Hepatocyte (in vitro differentiated cells): ENCODE measurements around the gene MMP20. TPM values are rescaled to one million over a fixed set of nuclear protein-coding genes. Genes with fewer than 3 reads are reported as not detected.
"Not testable (repeated sequence)": the region's sequence is repeated elsewhere in the genome, so short reads cannot be mapped to it uniquely, and the experiment has no call there.

Experiments used
- DNase-seq: peaks from one replicate; pipeline ENCODE4 v3.0.0-alpha.2; 2016; ENCODE audit warnings: low spot score
- H2AFZ ChIP-seq: fragments of 200-600 bp; sonication (generic); 2 replicates; pipeline ENCODE4 v1.6.0; 2016; ENCODE audit warnings: antibody characterized with exemption, mild to moderate bottlenecking
- H3K27ac ChIP-seq: fragments of 200-600 bp; sonication (generic); 2 replicates; pipeline ENCODE4 v1.5.1; 2016; ENCODE audit warnings: mild to moderate bottlenecking
- H3K27me3 ChIP-seq: fragments of 200-600 bp; sonication (generic); 2 replicates; pipeline ENCODE4 v1.6.1; 2016
- H3K36me3 ChIP-seq: fragments of 200-600 bp; sonication (generic); replicated peaks from 2 replicates; pipeline ENCODE4 v1.5.1; 2016; ENCODE audit warnings: low read depth; ENCODE audit not compliant: insufficient read depth
- H3K4me1 ChIP-seq: fragments of 200-600 bp; sonication (generic); 2 replicates; pipeline ENCODE4 v1.5.1; 2016; ENCODE audit warnings: mild to moderate bottlenecking, moderate library complexity; ENCODE audit not compliant: insufficient read depth
- H3K4me2 ChIP-seq: fragments of 200-600 bp; sonication (generic); 2 replicates; pipeline ENCODE4 v1.6.0; 2016
- H3K4me3 ChIP-seq: fragments of 200-600 bp; sonication (generic); 2 replicates; pipeline ENCODE4 v1.5.1; 2016; ENCODE audit warnings: mild to moderate bottlenecking
- H3K79me2 ChIP-seq: fragments of 200-600 bp; sonication (generic); 2 replicates; pipeline ENCODE4 v1.6.0; 2017; ENCODE audit warnings: mild to moderate bottlenecking
- H3K9me2 ChIP-seq: fragments of 200-600 bp; sonication (generic); replicated peaks from 2 replicates; pipeline ENCODE4 v1.6.0; 2017; ENCODE audit warnings: mild to moderate bottlenecking; ENCODE audit not compliant: insufficient read depth
- H3K9me3 ChIP-seq: fragments of 200-600 bp; sonication (generic); 2 replicates; pipeline ENCODE4 v1.5.1; 2016; ENCODE audit warnings: low read depth, mild to moderate bottlenecking
- H4K20me1 ChIP-seq: fragments of 200-600 bp; sonication (generic); 2 replicates; pipeline ENCODE4 v1.6.0; 2016; ENCODE audit warnings: mild to moderate bottlenecking; ENCODE audit not compliant: insufficient read depth, poor library complexity, severe bottlenecking
- EZH2 ChIP-seq: fragments of 200-600 bp; sonication (generic); IDR thresholded peaks from 2 replicates; pipeline ENCODE4 v1.6.1; 2016; ENCODE audit warnings: antibody characterized with exemption, mild to moderate bottlenecking, borderline replicate concordance
- EZH2phosphoT487 ChIP-seq: fragments of 200-600 bp; sonication (generic); IDR thresholded peaks from one replicate; pipeline ENCODE4 v1.6.1; 2018; ENCODE audit warnings: antibody characterized with exemption, mild to moderate bottlenecking, low read depth, moderate library complexity; ENCODE audit not compliant: unreplicated experiment, severe bottlenecking
- WGBS: methylation state at CpG from one replicate; pipeline ENCODE4 v1.1.6; 2016; ENCODE audit warnings: low lambda C conversion rate; ENCODE audit errors: missing lambda C conversion rate; 5-methylcytosine and 5-hydroxymethylcytosine counted together
- polyA plus RNA-seq: library from polyadenylated mRNA; unstranded; fragments of >200 nt; fragmentation: Nextera tagmentation; extraction: Ambion mirVana; gene quantifications from 2 replicates; pipeline ENCODE4 v1.2.1, GENCODE V29; 2016
- total RNA-seq: library from RNA; depleted of rRNA; stranded (reverse); fragments of >200 nt; gene quantifications from 2 replicates; pipeline ENCODE4 v1.2.3, GENCODE V29; 2014
- TF ChIP-seq, protein P1 (sequence below): fragments of 200-600 bp; sonication (generic); IDR thresholded peaks from 2 replicates; pipeline ENCODE4 v1.5.1; 2016; ENCODE audit warnings: antibody characterized with exemption, mild to moderate bottlenecking; ENCODE audit not compliant: poor library complexity

MMP20 gene
- total and polyA plus RNA-seq, 2 experiments from 2014 or later, result not detected

DNA sequence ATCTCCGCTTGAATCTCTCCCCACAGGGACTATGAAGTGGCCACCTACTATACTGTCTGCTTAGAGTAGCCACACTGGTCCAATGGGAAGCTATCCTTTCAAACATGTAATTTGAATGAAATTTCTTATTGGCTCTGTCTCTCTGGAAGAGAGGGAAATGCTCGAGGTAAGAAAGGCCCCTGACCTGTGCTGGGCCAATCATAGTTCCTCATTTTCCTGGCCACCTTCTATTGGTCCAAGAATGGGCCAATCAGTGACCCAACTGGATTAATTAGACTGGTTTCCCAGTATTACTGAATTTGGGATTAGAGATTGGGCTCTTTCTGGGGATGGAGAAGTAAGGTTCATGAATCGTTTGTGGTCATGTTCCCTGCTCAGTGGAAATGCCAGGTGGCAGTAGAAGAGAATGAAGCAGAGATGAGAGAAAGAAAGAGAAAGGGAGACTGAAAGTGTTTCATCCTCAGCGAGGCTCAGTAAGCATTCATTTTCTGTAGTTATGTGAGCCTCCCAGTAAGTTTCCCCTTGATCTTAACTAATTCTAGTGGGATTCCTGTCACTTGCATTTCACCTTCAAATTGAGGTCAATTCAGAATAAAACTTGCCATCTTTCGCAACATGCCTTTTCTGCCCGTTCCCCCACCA, 8.4 kb upstream of the MMP20 start:
- no peaks in the 10 kb centered on the region for H3K79me2 ChIP-seq
- no peak for DNase-seq
- no peaks in the 10 kb centered on the region for H3K36me3 ChIP-seq
- no peaks in the 10 kb centered on the region for H4K20me1 ChIP-seq
- H3K27me3 ChIP-seq, result no peaks in the 10 kb centered on the region
- H3K9me3 ChIP-seq, result no peaks in the 10 kb centered on the region
- H3K27ac ChIP-seq, result no peak overlapping the region
- no peak overlapping the region for H3K4me2 ChIP-seq
- no peak overlapping the region for H2AFZ ChIP-seq
- H3K9me2 ChIP-seq, result no peaks in the 10 kb centered on the region
- H3K4me1 ChIP-seq, result peaks cover 15% of the 10 kb centered on the region
- TF ChIP-seq EZH2phosphoT487 (no peak), EZH2 (no peak)
- TF ChIP-seq, protein P1, sequence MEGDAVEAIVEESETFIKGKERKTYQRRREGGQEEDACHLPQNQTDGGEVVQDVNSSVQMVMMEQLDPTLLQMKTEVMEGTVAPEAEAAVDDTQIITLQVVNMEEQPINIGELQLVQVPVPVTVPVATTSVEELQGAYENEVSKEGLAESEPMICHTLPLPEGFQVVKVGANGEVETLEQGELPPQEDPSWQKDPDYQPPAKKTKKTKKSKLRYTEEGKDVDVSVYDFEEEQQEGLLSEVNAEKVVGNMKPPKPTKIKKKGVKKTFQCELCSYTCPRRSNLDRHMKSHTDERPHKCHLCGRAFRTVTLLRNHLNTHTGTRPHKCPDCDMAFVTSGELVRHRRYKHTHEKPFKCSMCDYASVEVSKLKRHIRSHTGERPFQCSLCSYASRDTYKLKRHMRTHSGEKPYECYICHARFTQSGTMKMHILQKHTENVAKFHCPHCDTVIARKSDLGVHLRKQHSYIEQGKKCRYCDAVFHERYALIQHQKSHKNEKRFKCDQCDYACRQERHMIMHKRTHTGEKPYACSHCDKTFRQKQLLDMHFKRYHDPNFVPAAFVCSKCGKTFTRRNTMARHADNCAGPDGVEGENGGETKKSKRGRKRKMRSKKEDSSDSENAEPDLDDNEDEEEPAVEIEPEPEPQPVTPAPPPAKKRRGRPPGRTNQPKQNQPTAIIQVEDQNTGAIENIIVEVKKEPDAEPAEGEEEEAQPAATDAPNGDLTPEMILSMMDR, result no peak
- WGBS, result 94% methylated on average over 6 of the region's 6 CpGs
- H3K4me3 ChIP-seq, result no peak overlapping the region

DNA sequence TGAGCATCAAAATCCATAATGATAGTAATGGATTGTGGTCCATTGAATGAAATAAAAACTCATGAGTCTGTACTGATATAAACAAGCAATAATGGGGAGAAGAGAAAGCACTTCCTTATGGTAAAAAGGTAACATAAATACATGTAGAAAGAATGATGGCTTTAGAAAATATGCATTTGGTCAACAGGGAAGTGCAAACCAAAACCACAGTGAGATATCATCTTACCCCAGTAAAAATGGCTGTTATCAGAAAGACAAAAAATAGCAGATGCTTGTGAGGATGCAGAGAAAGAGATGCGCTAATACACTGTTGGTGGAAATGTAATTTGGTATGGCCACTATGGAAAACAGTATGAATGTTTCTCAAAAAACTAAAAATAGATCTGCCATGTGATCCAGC, 6.9 kb upstream of the MMP20 start:
- no peak overlapping the region for H3K27ac ChIP-seq
- H3K27me3 ChIP-seq, result no peaks in the 10 kb centered on the region
- H3K4me3 ChIP-seq, result no peak overlapping the region
- no peak overlapping the region for H2AFZ ChIP-seq
- no peak for DNase-seq
- H3K4me1 ChIP-seq, result peaks cover 15% of the 10 kb centered on the region
- 96% methylated on average over 1 of the region's 1 CpG for WGBS
- H3K9me2 ChIP-seq, result no peaks in the 10 kb centered on the region
- no peak overlapping the region for H3K4me2 ChIP-seq
- TF ChIP-seq, protein P1, result no peak
- TF ChIP-seq EZH2phosphoT487 (no peak), EZH2 (no peak)
- H3K79me2 ChIP-seq, result no peaks in the 10 kb centered on the region
- H4K20me1 ChIP-seq, result no peaks in the 10 kb centered on the region
- H3K9me3 ChIP-seq, result no peaks in the 10 kb centered on the region
- H3K36me3 ChIP-seq, result no peaks in the 10 kb centered on the region

DNA sequence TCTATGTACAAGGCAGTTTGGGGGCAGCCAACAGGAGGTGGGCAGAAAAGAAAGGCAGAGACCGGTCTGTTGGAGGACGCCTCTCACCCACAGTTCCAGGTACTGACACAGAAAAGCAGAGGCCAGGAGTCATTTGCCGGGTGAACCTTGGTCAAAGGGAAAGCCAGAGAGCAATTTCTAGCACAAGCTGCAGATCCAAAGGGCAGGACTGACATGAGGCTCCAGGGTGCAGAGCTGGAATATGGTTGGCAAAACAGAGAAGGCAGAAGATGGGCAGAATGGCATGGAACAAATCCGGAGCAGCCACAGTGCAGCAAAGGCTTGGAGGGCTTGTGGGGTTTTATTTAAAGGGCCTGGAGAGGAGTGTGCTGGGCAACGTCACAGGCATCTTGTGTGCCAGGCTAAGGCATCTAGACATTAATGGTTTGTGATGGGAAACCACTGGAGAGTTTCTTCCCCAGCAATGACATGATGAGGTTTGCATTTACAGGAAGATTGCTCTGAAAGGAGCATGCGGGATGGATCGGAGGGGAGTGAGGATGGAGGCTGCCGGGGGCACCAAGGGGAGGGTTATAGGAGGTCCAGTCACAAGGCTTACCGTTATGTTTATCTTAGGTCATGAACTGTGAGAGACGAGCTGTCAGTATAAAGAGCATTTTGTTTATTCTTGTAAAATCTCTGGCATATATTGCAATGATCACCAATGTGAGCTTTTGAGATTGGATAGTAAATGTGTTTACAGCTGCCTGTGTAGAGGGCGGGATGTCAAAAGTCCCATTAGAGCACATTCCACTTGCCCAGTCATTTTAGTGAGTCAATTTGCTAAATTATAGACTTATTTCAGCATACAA, 5.7 kb upstream of the MMP20 start:
- Histone ChIP-seq H3K4me3 (no peak overlapping the region), H2AFZ (no peak overlapping the region), H4K20me1 (no peaks in the 10 kb centered on the region), H3K36me3 (no peaks in the 10 kb centered on the region), H3K27me3 (no peaks in the 10 kb centered on the region), H3K9me2 (no peaks in the 10 kb centered on the region), H3K4me1 (peaks cover 15% of the 10 kb centered on the region), H3K79me2 (no peaks in the 10 kb centered on the region), H3K9me3 (no peaks in the 10 kb centered on the region), H3K27ac (peak overlapping the region; percentile 9), H3K4me2 (peak overlapping the region; percentile 49)
- TF ChIP-seq EZH2 (no peak), EZH2phosphoT487 (no peak)
- TF ChIP-seq, protein P1, result no peak
- peak; percentile 26 for DNase-seq
- 62% methylated on average over 11 of the region's 11 CpGs for WGBS

DNA sequence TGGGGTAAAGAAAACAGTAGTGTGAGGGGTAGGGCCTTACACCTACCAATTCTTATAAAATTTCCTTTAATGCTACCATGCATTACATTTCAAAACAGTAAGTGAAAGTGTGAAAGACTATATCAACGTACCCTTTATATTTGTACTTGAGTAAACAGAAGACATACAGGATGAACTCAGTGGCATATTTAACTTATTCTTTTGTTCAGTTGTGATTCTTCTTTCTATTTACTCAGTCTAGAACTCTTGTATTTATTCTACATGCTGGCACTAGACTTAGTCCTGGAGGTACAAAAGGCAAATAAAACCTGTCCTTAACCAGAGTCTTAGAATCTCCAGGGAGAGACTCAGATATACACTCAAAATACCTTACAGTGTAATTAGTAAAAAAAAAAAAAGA, 4.8 kb upstream of the MMP20 start:
- H3K79me2 ChIP-seq, H4K20me1 ChIP-seq, H2AFZ ChIP-seq, H3K9me3 ChIP-seq, H3K27me3 ChIP-seq, DNase-seq, H3K4me3 ChIP-seq, H3K4me2 ChIP-seq, H3K36me3 ChIP-seq, H3K9me2 ChIP-seq, H3K27ac ChIP-seq: not testable (repeated sequence)
- 52% methylated on average over 1 of the region's 1 CpG for WGBS
- peaks cover 15% of the 10 kb centered on the region for H3K4me1 ChIP-seq
